Activated B cell treated with CpG ODN at 0.5 μM for 24 hours (primary cell): ENCODE data around the gene MAF. TPM values are rescaled to one million over a fixed set of nuclear protein-coding genes. Genes with fewer than 3 reads are reported as not detected.

ENCODE experiments used
- ATAC-seq: fragments of 200-7000 bp; cut with Tn5 transposase; one replicate; pipeline ENCODE4 v1.10.0; 2021; ENCODE audit warnings: low read depth, mild to moderate bottlenecking, moderate library complexity
- CTCF ChIA-PET: fragments of 350-600 bp; sonication (Branson Sonifier 250); formaldehyde crosslinking; loops from one replicate; lab custom pipeline; 2021; ENCODE audit warnings: antibody characterized with exemption; lab: Charles Lee
- POLR2A ChIA-PET: fragments of 350-600 bp; sonication (Branson Sonifier 250); formaldehyde crosslinking; loops from one replicate; lab custom pipeline; 2021; ENCODE audit warnings: antibody characterized with exemption; lab: Charles Lee
- DNase-seq: peaks from one replicate; pipeline ENCODE4 v3.0.0; 2022
- H3K27ac Mint-ChIP-seq: one replicate; pipeline ENCODE4 v1.8.0; 2020; ENCODE audit warnings: mixed read lengths
- H3K27me3 Mint-ChIP-seq: one replicate; pipeline ENCODE4 v1.8.0; 2021; ENCODE audit warnings: mixed read lengths
- H3K36me3 Mint-ChIP-seq: one replicate; pipeline ENCODE4 v1.8.0; 2021; ENCODE audit warnings: low read depth, mixed read lengths
- H3K4me1 Mint-ChIP-seq: one replicate; pipeline ENCODE4 v1.8.0; 2021; ENCODE audit warnings: mixed read lengths
- H3K4me3 Mint-ChIP-seq: one replicate; pipeline ENCODE4 v1.8.0; 2020; ENCODE audit warnings: mild to moderate bottlenecking, mixed read lengths
- H3K9me3 Mint-ChIP-seq: one replicate; pipeline ENCODE4 v1.8.0; 2020; ENCODE audit warnings: mixed read lengths
- intact Hi-C: fragments of 100-400 bp; cut with micrococcal nuclease; formaldehyde crosslinking; loops from one replicate; pipeline ENCODE4 v1.15.1; 2024
- total RNA-seq: library from RNA; stranded (reverse); gene quantifications from 2 replicates; pipeline ENCODE4 v1.2.3, GENCODE V29; 2022
- TF ChIP-seq, protein P1 (sequence below): fragments of 200-600 bp; IDR thresholded peaks from one replicate; pipeline ENCODE4 v1.8.0; 2022; ENCODE audit warnings: antibody characterized with exemption, mild to moderate bottlenecking

Gene MAF
- total RNA-seq, result 0.15 and 0.18 TPM in 2 replicates

DNA sequence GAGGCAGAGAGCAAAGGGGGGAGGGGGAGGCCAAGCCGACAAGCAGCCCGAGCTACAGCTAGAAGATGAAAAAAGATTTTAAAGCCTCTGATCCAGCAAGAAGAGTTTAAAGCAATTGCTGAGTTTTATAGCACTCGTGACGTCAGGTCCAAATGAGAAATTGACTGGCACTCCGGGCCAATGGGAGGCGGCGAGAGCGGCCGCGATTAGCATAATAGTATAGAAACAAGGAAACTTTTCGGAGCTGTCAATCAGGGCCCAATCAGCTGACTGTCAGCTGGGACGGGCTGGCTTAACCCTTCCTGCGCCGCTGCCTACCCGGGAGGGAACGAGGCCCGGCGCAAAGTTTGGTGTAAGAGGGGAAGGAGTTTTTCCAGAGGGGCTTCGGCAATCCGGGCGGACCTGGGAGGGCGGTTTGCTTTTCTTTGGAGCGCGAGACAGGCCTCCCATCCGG is at the start of gene MAF:
MAF (minus strand) TSS at position 100 of the 454 bp plus-strand sequence. CDS start 835 bp downstream, outside the sequence.
- intact Hi-C loops, result loop anchor here (2.0 to 10.0 kb wide), 9 partner anchors 172 to 1373 kb away; partner anchors contain the start of gene DYNLRB2
- peak within 1 kb of the TSS; percentile 53 for H3K27ac Mint-ChIP-seq
- ChIA-PET CTCF (interaction anchor here (0.6 to 1.5 kb wide), 3 partner anchors 832 to 1477 kb away, joined by 3 read pairs; no protein-coding TSS in a partner anchor), POLR2A (no interaction called here)
- peaks cover 35% of the 10 kb centered on the region for H3K4me1 Mint-ChIP-seq
- TF ChIP-seq, protein P1, sequence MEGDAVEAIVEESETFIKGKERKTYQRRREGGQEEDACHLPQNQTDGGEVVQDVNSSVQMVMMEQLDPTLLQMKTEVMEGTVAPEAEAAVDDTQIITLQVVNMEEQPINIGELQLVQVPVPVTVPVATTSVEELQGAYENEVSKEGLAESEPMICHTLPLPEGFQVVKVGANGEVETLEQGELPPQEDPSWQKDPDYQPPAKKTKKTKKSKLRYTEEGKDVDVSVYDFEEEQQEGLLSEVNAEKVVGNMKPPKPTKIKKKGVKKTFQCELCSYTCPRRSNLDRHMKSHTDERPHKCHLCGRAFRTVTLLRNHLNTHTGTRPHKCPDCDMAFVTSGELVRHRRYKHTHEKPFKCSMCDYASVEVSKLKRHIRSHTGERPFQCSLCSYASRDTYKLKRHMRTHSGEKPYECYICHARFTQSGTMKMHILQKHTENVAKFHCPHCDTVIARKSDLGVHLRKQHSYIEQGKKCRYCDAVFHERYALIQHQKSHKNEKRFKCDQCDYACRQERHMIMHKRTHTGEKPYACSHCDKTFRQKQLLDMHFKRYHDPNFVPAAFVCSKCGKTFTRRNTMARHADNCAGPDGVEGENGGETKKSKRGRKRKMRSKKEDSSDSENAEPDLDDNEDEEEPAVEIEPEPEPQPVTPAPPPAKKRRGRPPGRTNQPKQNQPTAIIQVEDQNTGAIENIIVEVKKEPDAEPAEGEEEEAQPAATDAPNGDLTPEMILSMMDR, result no peak
- ATAC-seq, result peak; percentile 64
- no peaks in the 10 kb centered on the region for H3K36me3 Mint-ChIP-seq
- peak; percentile 41 for DNase-seq
- peaks cover 38% of the 10 kb centered on the region for H3K27me3 Mint-ChIP-seq
- peak within 1 kb of the TSS; percentile 90 for H3K4me3 Mint-ChIP-seq
- no peaks in the 10 kb centered on the region for H3K9me3 Mint-ChIP-seq

DNA sequence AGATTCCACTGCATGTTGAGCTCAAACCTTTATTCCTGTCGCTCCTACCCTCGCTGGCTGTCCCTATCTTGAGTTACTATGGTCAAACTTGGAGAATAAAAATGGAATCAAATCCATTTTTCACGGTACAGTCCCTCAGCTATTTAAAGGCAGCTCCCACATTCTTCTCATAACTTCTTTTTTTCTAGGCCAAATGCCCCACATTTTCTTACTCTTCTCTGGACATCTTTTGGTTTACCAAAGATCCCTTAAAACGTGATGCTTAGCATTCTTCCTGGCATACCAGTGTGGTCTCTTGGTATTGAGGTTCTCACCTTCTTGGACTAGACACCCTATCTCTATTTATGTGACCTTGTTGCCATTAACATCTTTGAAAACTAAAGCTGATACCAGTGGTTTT is 48.3 kb upstream of the MAF start:
- Mint-ChIP-seq H3K9me3 (no peaks in the 10 kb centered on the region), H3K27me3 (no peaks in the 10 kb centered on the region), H3K36me3 (no peaks in the 10 kb centered on the region), H3K4me1 (no peaks in the 10 kb centered on the region), H3K27ac (no peak overlapping the region), H3K4me3 (no peak overlapping the region)
- ATAC-seq (no peak), DNase-seq (no peak)
- POLR2A ChIA-PET, result no interaction called here
- CTCF ChIA-PET, result no interaction called here
- TF ChIP-seq, protein P1, result no peak
- intact Hi-C loops, result no loop called here

DNA sequence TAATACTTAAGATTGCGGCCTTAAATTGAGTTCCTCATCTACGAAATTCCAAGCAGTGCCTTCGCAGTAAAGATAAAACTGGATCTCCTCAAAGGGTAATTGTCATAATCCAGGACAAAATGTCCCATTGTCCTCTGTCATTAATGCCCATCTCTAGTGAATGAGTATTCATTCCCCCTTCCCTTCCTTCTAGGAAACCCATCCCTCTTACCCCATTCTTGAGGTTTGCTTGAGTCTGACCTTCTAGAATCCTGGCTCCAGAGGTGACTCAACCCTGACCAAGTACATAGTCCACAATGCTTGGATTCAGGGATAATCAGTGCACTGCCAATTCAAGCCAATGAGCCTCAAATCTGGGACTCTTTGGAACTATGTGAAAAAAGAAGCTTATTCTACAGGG is 47.0 kb upstream of the MAF start:
- intact Hi-C loops, result no loop called here
- no peaks in the 10 kb centered on the region for H3K4me1 Mint-ChIP-seq
- POLR2A ChIA-PET, result no interaction called here
- ATAC-seq (no peak), DNase-seq (no peak)
- no peaks in the 10 kb centered on the region for H3K36me3 Mint-ChIP-seq
- CTCF ChIA-PET, result no interaction called here
- H3K27ac Mint-ChIP-seq, result no peak overlapping the region
- TF ChIP-seq, protein P1, result no peak
- H3K27me3 Mint-ChIP-seq, result no peaks in the 10 kb centered on the region
- no peak overlapping the region for H3K4me3 Mint-ChIP-seq
- H3K9me3 Mint-ChIP-seq, result no peaks in the 10 kb centered on the region

DNA sequence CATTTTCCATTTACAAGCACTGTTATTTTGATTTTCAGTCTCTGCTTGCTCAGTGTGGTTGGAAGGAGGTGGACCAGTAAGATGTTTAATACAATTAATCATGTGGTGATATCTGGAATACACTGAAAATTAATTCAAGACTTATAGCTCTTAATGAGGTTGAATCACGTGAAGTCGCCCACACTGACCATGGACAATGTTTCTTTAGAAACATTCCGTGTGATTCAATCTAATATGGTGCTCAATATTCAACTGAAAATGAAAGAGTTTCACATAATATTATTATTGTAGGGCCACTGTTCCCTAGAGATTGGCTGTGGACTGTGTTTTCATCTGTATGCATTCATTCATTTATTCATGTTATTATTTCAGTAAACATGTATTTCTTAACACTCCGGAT is 45.2 kb upstream of the MAF start:
- Mint-ChIP-seq H3K9me3 (no peaks in the 10 kb centered on the region), H3K27ac (no peak overlapping the region), H3K4me1 (no peaks in the 10 kb centered on the region), H3K27me3 (peaks cover 4% of the 10 kb centered on the region), H3K36me3 (no peaks in the 10 kb centered on the region), H3K4me3 (no peak overlapping the region)
- no peak for DNase-seq
- TF ChIP-seq, protein P1, result no peak
- ChIA-PET POLR2A (no interaction called here), CTCF (no interaction called here)
- intact Hi-C loops, result no loop called here
- no peak for ATAC-seq

DNA sequence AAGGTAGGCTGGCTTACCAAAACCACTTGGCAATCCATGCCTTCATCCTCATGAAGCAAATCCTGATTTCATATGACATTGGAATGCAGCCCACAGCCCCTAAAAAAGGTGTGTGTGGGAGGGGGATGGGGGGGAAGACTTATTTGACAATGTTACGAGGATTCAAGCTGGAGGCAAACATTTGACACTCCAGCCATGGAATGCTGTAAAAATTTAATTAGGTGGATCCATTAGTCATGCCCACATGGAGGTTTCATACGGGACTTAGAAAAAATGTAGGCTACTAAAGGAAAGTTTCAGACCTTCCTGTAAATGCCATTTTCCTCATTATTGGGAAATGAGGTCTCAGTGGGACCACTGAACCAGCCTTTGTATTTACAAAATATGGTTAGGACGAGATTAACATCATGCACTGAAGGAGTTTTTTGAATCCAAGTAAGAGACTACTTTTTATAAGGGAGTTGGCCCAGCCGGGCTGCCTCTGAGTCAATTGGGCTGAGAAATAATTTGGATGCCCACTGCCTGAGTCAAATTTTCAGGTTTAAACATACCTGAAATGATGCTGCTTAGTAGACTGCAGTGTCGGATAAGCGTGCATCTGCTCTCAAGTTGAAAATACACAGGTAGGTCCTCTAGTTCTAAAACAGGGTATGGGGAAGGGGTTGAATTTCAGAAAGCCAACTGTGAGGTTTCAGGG is 44.6 kb upstream of the MAF start:
- ATAC-seq, result no peak
- TF ChIP-seq, protein P1, result no peak
- ChIA-PET CTCF (no interaction called here), POLR2A (no interaction called here)
- Mint-ChIP-seq H3K36me3 (no peaks in the 10 kb centered on the region), H3K27ac (no peak overlapping the region), H3K4me1 (no peaks in the 10 kb centered on the region), H3K4me3 (no peak overlapping the region), H3K9me3 (no peaks in the 10 kb centered on the region), H3K27me3 (peaks cover 4% of the 10 kb centered on the region)
- intact Hi-C loops, result no loop called here
- DNase-seq, result no peak
